GM10248 (cell line): ENCODE data around the gene HOXD12.

Experiments used
- CTCF ChIA-PET: fragments of 300-600 bp; sonication (Branson Sonifier 250); formaldehyde crosslinking; extraction: SDS; loops from one replicate; lab custom pipeline; 2021; ENCODE audit warnings: antibody characterized with exemption; lab: Yijun Ruan, JAX
- POLR2A ChIA-PET: fragments of 350-650 bp; sonication (Branson Sonifier 250); formaldehyde crosslinking; extraction: SDS; loops from one replicate; lab custom pipeline; 2020; ENCODE audit warnings: antibody characterized with exemption; lab: Yijun Ruan, JAX
- DNase-seq: peaks from one replicate; pipeline ENCODE4 v3.0.0; 2012; ENCODE audit errors: extremely low spot score
- TF ChIP-seq, protein P1 (sequence below): IDR thresholded peaks from 2 replicates; pipeline ENCODE4 v1.5.1; 2012; ENCODE audit warnings: mild to moderate bottlenecking, low read depth; ENCODE audit errors: extremely low read depth, missing control alignments, control extremely low read depth

HOXD12 gene

DNA sequence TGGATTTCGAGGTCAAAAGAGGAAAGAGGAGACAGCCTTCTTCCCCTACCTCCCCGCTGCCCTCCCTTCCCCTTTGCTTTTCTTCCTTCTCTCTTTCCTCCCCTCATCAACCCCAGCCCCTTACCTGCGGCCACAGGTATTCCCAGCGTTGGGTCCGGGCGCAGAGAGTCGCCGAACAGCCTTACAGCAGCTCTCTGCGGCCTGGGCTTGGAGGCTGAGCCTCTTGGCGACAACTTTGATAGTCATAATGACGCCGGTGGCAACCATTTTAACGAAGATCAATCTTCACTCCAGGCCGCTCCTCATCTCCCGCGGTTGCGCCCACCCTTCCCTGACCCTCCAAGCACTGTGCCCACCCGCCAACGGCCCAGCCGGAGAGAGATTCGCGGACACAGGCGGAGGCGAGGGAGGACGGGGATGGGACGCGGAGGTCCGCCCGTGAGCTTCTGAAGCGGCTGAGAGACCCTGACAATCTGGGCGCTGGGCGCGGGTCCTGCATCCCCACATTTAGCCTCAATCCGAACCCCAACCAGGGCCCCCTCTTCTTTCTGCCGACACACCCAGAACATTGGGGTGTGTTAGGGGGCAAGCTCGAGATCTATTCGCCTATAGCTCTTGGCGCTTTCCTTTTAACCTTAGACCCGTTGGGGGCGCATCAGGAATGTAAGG is 14.3 kb upstream of the HOXD12 start:
- no peak for DNase-seq
- ChIA-PET POLR2A (no interaction called here), CTCF (interaction anchor here (0.8 to 1.8 kb wide), 7 partner anchors 11 to 397 kb away, joined by 3 to 11 read pairs (median 3); no protein-coding TSS in a partner anchor)
- TF ChIP-seq, protein P1, sequence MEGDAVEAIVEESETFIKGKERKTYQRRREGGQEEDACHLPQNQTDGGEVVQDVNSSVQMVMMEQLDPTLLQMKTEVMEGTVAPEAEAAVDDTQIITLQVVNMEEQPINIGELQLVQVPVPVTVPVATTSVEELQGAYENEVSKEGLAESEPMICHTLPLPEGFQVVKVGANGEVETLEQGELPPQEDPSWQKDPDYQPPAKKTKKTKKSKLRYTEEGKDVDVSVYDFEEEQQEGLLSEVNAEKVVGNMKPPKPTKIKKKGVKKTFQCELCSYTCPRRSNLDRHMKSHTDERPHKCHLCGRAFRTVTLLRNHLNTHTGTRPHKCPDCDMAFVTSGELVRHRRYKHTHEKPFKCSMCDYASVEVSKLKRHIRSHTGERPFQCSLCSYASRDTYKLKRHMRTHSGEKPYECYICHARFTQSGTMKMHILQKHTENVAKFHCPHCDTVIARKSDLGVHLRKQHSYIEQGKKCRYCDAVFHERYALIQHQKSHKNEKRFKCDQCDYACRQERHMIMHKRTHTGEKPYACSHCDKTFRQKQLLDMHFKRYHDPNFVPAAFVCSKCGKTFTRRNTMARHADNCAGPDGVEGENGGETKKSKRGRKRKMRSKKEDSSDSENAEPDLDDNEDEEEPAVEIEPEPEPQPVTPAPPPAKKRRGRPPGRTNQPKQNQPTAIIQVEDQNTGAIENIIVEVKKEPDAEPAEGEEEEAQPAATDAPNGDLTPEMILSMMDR, result no peak

GRCh38 chr2:176085861-176086771 is 13.5 kb upstream of the HOXD12 start:
- POLR2A ChIA-PET, result no interaction called here
- TF ChIP-seq, protein P1, result peak; percentile 49
- CTCF ChIA-PET, result interaction anchor here (0.8 to 1.8 kb wide), 7 partner anchors 11 to 398 kb away, joined by 3 to 11 read pairs (median 3); no protein-coding TSS in a partner anchor
- no peak for DNase-seq

DNA sequence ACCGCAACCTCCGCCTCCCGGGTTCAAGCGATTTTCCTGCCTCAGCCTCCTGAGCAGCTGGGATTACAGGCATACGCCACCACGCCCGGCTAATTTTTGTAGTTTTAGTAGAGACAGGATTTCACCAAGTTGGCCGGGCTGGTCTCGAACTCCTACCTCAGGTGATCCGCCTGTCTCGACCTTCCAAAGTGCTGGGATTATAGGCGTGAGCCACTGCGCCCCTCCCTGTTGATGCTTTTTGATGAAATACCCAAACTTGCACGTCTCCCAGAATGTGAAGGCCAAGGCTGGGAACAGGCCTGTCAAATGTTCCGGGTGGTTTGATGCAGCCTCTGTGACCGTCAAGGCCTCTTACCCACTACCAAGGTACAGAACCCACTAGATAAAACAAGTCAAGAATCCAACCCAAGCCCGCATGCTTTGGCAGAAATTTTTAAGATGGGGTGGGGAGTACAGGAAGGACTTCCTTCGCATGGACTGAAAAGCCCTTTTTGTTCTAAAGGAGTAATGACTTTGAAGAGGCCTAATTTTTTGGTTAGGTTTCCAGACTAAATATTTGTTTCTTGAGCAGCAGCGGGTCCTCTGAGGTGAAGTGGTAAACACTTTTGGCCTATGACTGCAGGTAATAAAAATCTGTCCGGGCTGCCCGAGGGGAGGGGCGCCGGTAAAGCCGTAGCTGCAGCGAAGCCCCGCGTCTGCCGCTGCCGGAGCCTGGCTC is 12.1 kb upstream of the HOXD12 start:
- POLR2A ChIA-PET, result no interaction called here
- TF ChIP-seq, protein P1, result no peak
- no peak for DNase-seq
- CTCF ChIA-PET, result interaction anchor here (0.9 to 2.5 kb wide), 9 partner anchors 10 to 1338 kb away, joined by 3 to 32 read pairs (median 4); no protein-coding TSS in a partner anchor

GRCh38 chr2:176088048-176088936 is 11.3 kb upstream of the HOXD12 start:
- CTCF ChIA-PET, result interaction anchor here (0.7 to 2.5 kb wide), 16 partner anchors 9 to 1389 kb away, joined by 3 to 32 read pairs (median 3); no protein-coding TSS in a partner anchor
- TF ChIP-seq, protein P1, result peak; percentile 82
- DNase-seq, result peak; percentile 54
- POLR2A ChIA-PET, result no interaction called here

- ChIA-PET CTCF (interaction anchor here (0.7 to 2.5 kb wide), 12 partner anchors 8 to 1390 kb away, joined by 3 to 32 read pairs (median 4); no protein-coding TSS in a partner anchor), POLR2A (no interaction called here)
- TF ChIP-seq, protein P1, result no peak
- no peak for DNase-seq
These were observed 10.4 kb upstream of the HOXD12 start for GRCh38 chr2:176088937-176089842.
